HCT116 (cell line): ENCODE data around the gene CATSPERB. TPM values are rescaled to one million over a fixed set of nuclear protein-coding genes. Genes with fewer than 3 reads are reported as not detected.

ENCODE experiments used
- ATAC-seq: fragments of 200-7000 bp; cut with Tn5 transposase; 2 replicates; pipeline ENCODE4 v1.9.1; 2020; ENCODE audit warnings: mild to moderate bottlenecking, moderate library complexity
- BruUV-seq: library from RNA; stranded (reverse); fragments of 400-500 nt; replicated peaks from 2 replicates; lab custom pipeline; 2021; lab: Mats Ljungman, UMichigan
- CTCF ChIA-PET: fragments of 300-600 bp; sonication (Branson Sonifier 250); formaldehyde crosslinking; loops from one replicate; lab custom pipeline; 2021; ENCODE audit warnings: antibody characterized with exemption; lab: Charles Lee
- POLR2A ChIA-PET: fragments of 300-600, 350-600 bp; sonication (Branson Sonifier 250); formaldehyde crosslinking; loops from one replicate; lab custom pipeline; 2021; ENCODE audit warnings: antibody characterized with exemption; lab: Charles Lee
- RAD21 ChIA-PET, 2 experiments: fragments of 300-600 bp; sonication (Branson Sonifier 250); formaldehyde crosslinking; loops; one replicate each; lab custom pipeline; 2023; ENCODE audit warnings: low total read pairs in 2 of 2; ENCODE audit not compliant: uncharacterized antibody in 2 of 2, unreplicated experiment in 2 of 2, low non-redundant PET in 1 of 2; lab: Charles Lee
- DNase-seq: peaks from one replicate; pipeline ENCODE4 v3.0.0-alpha.2; 2010; ENCODE audit warnings: low read depth, low spot score
- H2AFZ ChIP-seq: fragments of 200-600 bp; shearing (Covaris generic), sonication (generic); 2 replicates; pipeline ENCODE4 v1.6.1; 2017; ENCODE audit warnings: low read depth, mixed run types, mixed read lengths, antibody characterized with exemption, low read length; ENCODE audit not compliant: poor library complexity, severe bottlenecking
- H3K27ac ChIP-seq: 2 replicates; pipeline ENCODE4 v1.5.1; 2012; ENCODE audit warnings: low read depth, low read length
- H3K27me3 ChIP-seq: fragments of 200-600 bp; sonication (generic); 2 replicates; pipeline ENCODE4 v1.6.1; 2016; ENCODE audit warnings: mixed run types, low read length, mixed read lengths; ENCODE audit not compliant: insufficient read depth
- H3K36me3 ChIP-seq, 2 experiments: fragments of 200-500 bp in 1 of 2; fragments of 200-600 bp in 1 of 2; sonication (Bioruptor generic) in 1 of 2; sonication (generic) in 1 of 2; 2 replicates each; pipeline versions ENCODE4 v1.5.1 to v1.6.1; 2014 to 2016; ENCODE audit warnings: low read length in 2 of 2, inconsistent platforms in 1 of 2, mixed read lengths in 1 of 2, mixed run types in 1 of 2; ENCODE audit not compliant: insufficient read depth in 2 of 2, control insufficient read depth in 1 of 2
- H3K4me1 ChIP-seq, 2 experiments: fragments of 200-600 bp in 1 of 2; sonication (generic) in 1 of 2; 2 replicates each; pipeline versions ENCODE4 v1.5.1 to v1.6.1; 2012 to 2017; ENCODE audit warnings: low read length in 2 of 2, inconsistent platforms in 1 of 2, mild to moderate bottlenecking in 1 of 2, mixed read lengths in 1 of 2, mixed run types in 1 of 2, moderate library complexity in 1 of 2; ENCODE audit not compliant: insufficient read depth in 2 of 2, control insufficient read depth in 1 of 2
- H3K4me2 ChIP-seq: fragments of 200-600 bp; sonication (generic); 2 replicates; pipeline ENCODE4 v1.6.1; 2017; ENCODE audit warnings: mixed run types, low read length, mixed read lengths
- H3K4me3 ChIP-seq, 2 experiments: fragments of 200-600 bp in 1 of 2; sonication (generic) in 1 of 2; replicated peaks in 1 of 2; 2 replicates each; pipeline ENCODE4 v1.5.1; 2011 to 2016; ENCODE audit warnings: low read length in 2 of 2, control low read depth in 1 of 2, low read depth in 1 of 2, mild to moderate bottlenecking in 1 of 2, mixed read lengths in 1 of 2, mixed run types in 1 of 2
- H3K79me2 ChIP-seq: fragments of 200-600 bp; sonication (generic); 2 replicates; pipeline ENCODE4 v1.6.1; 2017; ENCODE audit warnings: mild to moderate bottlenecking, mixed run types, low read length, moderate library complexity, mixed read lengths; ENCODE audit not compliant: insufficient read depth
- H3K9ac ChIP-seq: fragments of 200-600 bp; sonication (generic); 2 replicates; pipeline ENCODE4 v1.6.1; 2016; ENCODE audit warnings: low read length, mixed read lengths
- H3K9me2 ChIP-seq: fragments of 200-600 bp; sonication (generic), shearing (Covaris generic); 2 replicates; pipeline ENCODE4 v1.6.1; 2017; ENCODE audit warnings: mixed run types, mild to moderate bottlenecking, moderate library complexity; ENCODE audit not compliant: insufficient read depth
- H3K9me3 ChIP-seq, 2 experiments: fragments of 200-500 bp in 1 of 2; fragments of 200-600 bp in 1 of 2; sonication (Bioruptor generic) in 1 of 2; sonication (generic) in 1 of 2; 2 replicates each; pipeline ENCODE4 v1.6.1; 2014 to 2017; ENCODE audit warnings: low read length in 2 of 2, mixed read lengths in 2 of 2, inconsistent platforms in 1 of 2, low read depth in 1 of 2, mild to moderate bottlenecking in 1 of 2, mixed run types in 1 of 2, moderate library complexity in 1 of 2; ENCODE audit not compliant: control insufficient read depth in 1 of 2, insufficient read depth in 1 of 2
- H4K20me1 ChIP-seq: fragments of 200-600 bp; sonication (generic), shearing (Covaris generic); 2 replicates; pipeline ENCODE4 v1.6.1; 2017; ENCODE audit warnings: mixed run types, mild to moderate bottlenecking, moderate library complexity; ENCODE audit not compliant: insufficient read depth
- ELF1 ChIP-seq: IDR thresholded peaks from 2 replicates; pipeline ENCODE4 v1.6.1; 2012; ENCODE audit warnings: low read depth, borderline replicate concordance
- FOSL1 ChIP-seq: IDR thresholded peaks from 2 replicates; pipeline ENCODE4 v1.6.1; 2012; ENCODE audit warnings: low read depth
- RAD21 ChIP-seq: IDR thresholded peaks from 2 replicates; pipeline ENCODE4 v1.6.1; 2012; ENCODE audit warnings: low read depth, mild to moderate bottlenecking
- SIN3A ChIP-seq: IDR thresholded peaks from 2 replicates; pipeline ENCODE4 v1.6.1; 2012; ENCODE audit warnings: low read depth
- SP1 ChIP-seq: IDR thresholded peaks from 2 replicates; pipeline ENCODE4 v1.6.1; 2012; ENCODE audit warnings: low read depth
- SRF ChIP-seq: IDR thresholded peaks from 2 replicates; pipeline ENCODE4 v1.6.1; 2012; ENCODE audit warnings: low read depth
- ZFX ChIP-seq: fragments of 450-650 bp; IDR thresholded peaks from 2 replicates; pipeline ENCODE4 v1.6.1; 2017
- intact Hi-C: fragments of 100-400 bp; cut with micrococcal nuclease; formaldehyde crosslinking; loops from 2 replicates; pipeline ENCODE4 v1.10.0; 2022
- total RNA-seq: library from RNA; stranded (reverse); gene quantifications from one replicate; pipeline ENCODE4 v1.2.1, GENCODE V29; 2021; ENCODE audit not compliant: unreplicated experiment

CATSPERB gene
- total RNA-seq, 1 experiment from 2014 or later, result 0.74 TPM

DNA sequence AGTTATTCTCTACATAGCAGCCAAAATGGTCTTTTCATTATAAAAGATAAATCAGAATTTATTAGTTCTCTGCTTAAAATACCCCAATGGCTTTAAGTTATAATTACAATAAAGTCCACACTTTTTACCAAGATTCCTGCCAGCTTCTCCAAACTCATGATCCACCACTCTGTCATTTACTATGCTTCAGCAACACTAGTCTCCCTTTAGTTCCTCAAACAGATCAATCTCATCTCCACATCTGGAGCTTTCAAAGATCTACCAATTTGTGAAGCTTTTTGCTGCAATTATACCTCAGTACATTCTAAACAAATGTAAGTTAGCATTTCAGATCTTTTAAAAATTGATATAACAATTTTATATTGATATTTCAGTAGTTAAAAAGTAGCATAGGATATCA is 24.9 kb downstream of the CATSPERB start:
- ChIA-PET RAD21 (no interaction called here), CTCF (no interaction called here), POLR2A (no interaction called here)
- Histone ChIP-seq H3K79me2 (no peaks in the 10 kb centered on the region), H3K9ac (no peak overlapping the region), H3K36me3 (no peaks in the 10 kb centered on the region), H4K20me1 (no peaks in the 10 kb centered on the region), H3K9me2 (no peaks in the 10 kb centered on the region), H3K4me2 (no peak overlapping the region), H3K9me3 (no peaks in the 10 kb centered on the region), H3K4me3 (no peak overlapping the region), H3K4me1 (no peaks in the 10 kb centered on the region), H3K27me3 (no peaks in the 10 kb centered on the region), H2AFZ (no peak overlapping the region), H3K27ac (no peak overlapping the region)
- BruUV-seq, result no TSS peak
- DNase-seq (no peak), ATAC-seq (no peak)
- intact Hi-C loops, result no loop called here
- TF ChIP-seq SP1 (no peak), FOSL1 (no peak)

DNA sequence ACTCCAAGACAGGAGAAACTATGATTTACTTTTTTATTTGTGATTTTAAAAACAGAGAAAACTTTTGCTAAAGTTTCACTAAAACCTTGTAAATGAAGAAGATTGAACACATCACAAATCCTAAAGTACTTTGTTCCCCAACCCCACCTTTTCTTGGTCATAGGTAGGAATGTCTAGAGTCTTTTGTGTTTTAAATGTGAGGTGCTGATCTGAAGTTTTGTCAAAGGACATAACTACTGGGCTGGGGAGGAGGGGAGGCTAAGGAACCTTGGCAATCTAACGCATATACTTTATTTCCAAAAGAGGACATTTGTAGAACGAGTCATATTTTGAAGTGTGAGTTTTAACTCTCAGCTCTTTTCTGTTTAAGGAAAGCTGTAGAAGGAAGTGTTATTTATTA is 37.2 kb downstream of the CATSPERB start:
- no peak overlapping the region for H3K4me3 ChIP-seq
- POLR2A ChIA-PET, result interaction anchor here (0.7 kb wide), 1 partner anchor 140 kb away, joined by 4 read pairs; no protein-coding TSS in a partner anchor
- intact Hi-C loops, result no loop called here

More for the DNA sequence above, 37.2 kb downstream of the CATSPERB start:
- Histone ChIP-seq H3K9me2 (no peaks in the 10 kb centered on the region), H3K27me3 (no peaks in the 10 kb centered on the region), H3K4me1 (peaks cover 0 to 3% of the 10 kb centered on the region in 2 experiments; a peak in 1 of 4 replicates), H3K36me3 (no peaks in the 10 kb centered on the region), H3K79me2 (no peaks in the 10 kb centered on the region), H3K27ac (no peak overlapping the region), H4K20me1 (no peaks in the 10 kb centered on the region), H3K9ac (no peak overlapping the region), H3K4me2 (no peak overlapping the region), H2AFZ (no peak overlapping the region), H3K9me3 (peaks cover 4% of the 10 kb centered on the region in 2 experiments; a peak in 2 of 4 replicates)
- no TSS peak for BruUV-seq
- CTCF ChIA-PET, result no interaction called here
- TF ChIP-seq SIN3A (no peak), ELF1 (no peak), SRF (no peak), ZFX (no peak), RAD21 (no peak)
- RAD21 ChIA-PET, result no interaction called here
- DNase-seq (no peak), ATAC-seq (no peak)
